AG20443 (cell line): ENCODE data around the gene ENTPD1.
"Not testable (repeated sequence)": the region's sequence is repeated elsewhere in the genome, so short reads cannot be mapped to it uniquely, and the experiment has no call there.

ENCODE experiments used
- DNase-seq: peaks from one replicate; pipeline ENCODE4 v3.0.0; 2012; ENCODE audit warnings: low spot score, mixed read lengths

ENTPD1 gene, protein sequence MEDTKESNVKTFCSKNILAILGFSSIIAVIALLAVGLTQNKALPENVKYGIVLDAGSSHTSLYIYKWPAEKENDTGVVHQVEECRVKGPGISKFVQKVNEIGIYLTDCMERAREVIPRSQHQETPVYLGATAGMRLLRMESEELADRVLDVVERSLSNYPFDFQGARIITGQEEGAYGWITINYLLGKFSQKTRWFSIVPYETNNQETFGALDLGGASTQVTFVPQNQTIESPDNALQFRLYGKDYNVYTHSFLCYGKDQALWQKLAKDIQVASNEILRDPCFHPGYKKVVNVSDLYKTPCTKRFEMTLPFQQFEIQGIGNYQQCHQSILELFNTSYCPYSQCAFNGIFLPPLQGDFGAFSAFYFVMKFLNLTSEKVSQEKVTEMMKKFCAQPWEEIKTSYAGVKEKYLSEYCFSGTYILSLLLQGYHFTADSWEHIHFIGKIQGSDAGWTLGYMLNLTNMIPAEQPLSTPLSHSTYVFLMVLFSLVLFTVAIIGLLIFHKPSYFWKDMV

DNA sequence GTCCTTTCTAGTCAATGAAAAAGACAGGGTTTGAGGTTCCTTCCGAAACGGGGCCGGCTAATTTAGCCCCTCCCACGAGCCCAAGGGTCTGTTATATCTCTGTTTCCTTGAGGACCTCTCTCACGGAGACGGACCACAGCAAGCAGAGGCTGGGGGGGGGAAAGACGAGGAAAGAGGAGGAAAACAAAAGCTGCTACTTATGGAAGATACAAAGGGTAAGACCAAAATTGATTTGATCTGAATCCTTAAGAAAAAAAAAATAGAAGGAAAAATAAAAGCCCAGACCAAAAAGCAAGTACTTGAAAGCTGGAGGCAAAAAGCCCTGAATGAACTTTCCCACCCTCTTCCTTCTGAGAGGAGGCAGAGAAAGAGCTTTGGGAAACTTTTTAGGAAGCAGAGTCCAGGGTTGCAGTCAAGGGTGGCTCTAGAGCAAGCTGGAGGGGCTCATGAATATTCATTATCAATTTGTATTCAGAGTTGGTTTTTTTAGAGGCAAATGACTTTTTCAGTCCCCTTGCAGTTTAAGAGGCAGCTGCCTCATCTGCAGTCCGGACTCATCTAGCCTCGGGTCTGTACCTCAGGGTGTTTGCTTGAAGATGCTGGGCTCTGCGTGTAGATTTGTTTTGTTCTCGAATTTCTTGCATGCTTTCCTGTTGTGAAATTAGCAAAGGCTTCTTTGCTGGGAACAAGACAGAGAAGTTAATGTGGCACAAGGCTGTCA is at the start of gene ENTPD1:
Gene ENTPD1, plus strand, starts transcription at position 123 of the 721 bp plus-strand sequence. Its CDS starts 77 bp downstream, at position 200.
- peak; percentile 16 for DNase-seq

DNA sequence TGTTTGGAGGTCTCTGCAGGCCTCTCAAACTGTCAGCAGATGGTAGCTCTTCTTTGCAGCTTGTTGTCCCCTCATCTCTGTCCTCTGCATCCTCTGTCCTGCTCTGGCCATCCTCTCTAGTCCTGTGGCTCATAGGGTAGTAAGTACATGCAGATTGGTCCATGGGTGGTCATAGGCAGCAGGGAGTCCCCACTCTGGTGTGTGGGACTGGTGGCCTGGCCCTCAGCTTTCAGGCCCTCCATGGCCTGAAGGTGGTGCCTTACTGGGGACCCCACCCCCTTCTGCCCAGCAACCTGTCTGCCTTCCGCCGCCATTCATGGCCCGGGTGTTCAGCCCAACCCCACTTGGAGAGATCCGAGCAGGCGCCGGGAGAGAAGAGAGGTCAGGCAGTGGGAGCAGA is 49.4 kb upstream of the ENTPD1 start:
- DNase-seq, result no peak

DNA sequence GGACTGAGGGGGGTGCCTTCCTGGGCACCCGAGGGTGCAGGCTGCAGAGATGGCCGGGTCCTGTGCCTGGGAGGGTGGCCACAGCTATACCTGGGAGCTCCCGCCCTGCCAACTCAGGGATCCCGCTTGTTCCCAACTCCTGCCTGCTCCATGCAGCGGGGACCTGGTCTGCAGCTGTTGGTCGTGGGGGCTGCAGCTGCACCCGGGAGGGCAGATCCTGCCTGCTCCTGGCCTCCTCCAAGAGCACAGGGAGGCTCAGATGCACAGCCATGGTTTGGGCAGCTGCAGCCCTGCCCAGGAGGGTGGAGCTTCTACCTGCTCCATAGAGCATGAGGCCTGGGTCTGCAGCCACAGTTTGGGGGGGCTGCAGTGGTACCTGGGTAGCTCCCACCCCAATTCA is 49.0 kb upstream of the ENTPD1 start:
- no peak for DNase-seq

DNA sequence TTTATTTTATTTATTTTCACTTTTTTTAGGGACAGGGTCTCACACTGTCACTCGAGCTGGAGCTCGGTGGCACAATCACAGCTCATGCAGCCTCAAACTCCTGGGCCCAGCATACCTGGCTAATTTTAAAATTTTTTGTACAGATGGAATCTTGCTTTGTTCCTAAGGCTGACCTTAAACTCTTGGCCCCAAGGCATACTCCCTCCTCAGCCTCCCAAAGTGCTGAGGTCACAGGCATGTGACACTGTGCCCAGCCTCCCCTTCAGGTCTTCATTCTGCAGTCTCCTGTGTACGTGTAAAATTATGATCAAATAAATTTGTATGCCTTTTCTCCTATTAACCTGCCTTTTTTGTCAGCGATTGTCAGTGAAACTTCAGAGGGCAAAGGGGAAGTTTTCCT is 44.5 kb upstream of the ENTPD1 start:
- no peak for DNase-seq

DNA sequence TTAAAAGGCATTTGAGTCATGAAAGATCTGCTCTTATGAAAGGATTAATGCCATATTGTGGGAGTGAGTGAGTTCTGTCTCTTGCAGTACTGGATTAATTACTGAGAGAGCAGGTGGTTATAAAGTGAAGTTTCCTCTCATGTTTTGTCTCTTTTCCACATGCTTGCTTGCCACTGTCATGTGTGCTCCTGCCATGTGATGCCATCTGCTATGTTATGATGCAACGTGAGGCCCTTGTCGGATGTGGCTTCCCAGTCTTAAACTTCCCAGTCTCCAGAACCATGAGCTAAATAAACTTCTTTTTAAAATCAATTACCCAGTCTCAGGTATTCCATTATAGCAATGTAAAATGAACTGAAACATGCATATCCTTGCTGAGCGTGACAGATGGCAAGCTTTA is 39.5 kb upstream of the ENTPD1 start:
- DNase-seq, result no peak

DNA sequence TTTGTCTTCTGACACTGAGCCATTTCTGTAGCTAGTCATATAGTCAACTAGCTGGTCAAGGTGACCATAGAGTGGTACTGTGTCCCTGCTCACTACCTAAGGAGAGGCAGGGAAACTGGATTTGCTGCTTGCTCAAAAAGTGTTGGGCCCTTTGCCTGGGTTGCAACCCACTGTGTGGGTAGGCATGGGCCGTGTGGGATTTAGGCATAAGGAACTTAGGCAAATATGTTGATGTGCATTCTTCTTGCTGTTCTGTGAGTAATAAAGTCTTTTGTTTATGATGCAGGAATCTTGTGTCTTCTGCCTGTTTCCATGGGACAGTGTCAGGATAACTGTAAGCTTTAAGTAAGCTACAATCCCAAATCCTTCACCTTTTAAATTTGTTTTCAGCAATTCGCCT is 39.1 kb upstream of the ENTPD1 start:
- no peak for DNase-seq

DNA sequence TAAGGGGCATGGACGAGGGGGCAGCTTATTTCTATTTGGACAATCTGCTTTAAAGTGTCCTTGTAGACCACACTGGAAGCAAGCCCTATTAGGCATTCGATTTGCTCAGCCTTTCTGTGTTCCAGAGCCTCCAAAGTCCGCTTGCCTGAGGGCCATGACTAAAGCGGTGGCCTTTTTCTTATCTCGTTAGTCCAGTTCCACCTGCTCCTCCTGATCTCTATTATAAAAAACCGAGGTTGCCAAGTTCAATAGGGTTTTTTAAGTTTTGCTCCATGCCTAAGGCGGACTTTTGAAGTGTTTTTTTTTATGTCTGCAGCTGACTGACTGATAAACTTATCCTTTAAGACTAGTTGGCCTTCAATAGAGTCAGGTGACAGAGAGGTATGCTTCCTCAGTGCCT is 35.2 kb upstream of the ENTPD1 start:
- not testable (repeated sequence) for DNase-seq

DNA sequence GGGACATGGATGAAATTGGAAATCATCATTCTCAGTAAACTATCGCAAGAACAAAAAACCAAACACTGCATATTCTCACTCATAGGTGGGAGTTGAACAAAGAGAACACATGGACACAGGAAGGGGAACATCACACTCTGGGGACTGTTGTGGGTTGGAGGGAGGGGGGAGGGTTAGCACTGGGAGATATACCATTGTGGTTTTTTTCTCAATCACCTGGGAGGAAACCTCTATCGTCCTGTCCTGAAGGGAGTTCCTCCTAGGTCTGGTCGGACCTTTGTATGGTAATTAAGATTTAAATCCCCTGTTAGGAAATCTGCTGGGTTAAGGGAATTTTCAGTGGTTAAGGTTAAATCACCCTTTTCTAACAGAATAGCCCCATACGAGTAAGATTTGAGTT is 33.5 kb upstream of the ENTPD1 start:
- DNase-seq, result not testable (repeated sequence)

DNA sequence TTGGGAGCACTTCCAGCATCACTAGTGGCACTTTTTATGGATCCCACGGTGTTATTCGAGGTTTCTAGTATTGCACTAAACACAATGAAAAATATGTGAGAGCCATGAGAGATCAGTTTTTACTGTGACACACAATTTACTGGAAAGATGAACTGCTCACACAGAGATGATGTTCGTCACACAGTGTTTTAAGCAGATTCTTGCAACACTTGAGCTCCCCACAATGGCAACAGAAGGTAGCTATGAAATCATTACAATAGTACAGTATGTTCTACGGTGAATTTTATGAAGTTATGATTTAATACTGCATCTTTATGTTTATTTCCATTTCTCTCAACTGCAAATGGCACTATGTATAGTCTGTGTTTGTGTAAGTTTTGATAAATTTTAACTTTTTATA is 27.4 kb upstream of the ENTPD1 start:
- DNase-seq, result no peak

DNA sequence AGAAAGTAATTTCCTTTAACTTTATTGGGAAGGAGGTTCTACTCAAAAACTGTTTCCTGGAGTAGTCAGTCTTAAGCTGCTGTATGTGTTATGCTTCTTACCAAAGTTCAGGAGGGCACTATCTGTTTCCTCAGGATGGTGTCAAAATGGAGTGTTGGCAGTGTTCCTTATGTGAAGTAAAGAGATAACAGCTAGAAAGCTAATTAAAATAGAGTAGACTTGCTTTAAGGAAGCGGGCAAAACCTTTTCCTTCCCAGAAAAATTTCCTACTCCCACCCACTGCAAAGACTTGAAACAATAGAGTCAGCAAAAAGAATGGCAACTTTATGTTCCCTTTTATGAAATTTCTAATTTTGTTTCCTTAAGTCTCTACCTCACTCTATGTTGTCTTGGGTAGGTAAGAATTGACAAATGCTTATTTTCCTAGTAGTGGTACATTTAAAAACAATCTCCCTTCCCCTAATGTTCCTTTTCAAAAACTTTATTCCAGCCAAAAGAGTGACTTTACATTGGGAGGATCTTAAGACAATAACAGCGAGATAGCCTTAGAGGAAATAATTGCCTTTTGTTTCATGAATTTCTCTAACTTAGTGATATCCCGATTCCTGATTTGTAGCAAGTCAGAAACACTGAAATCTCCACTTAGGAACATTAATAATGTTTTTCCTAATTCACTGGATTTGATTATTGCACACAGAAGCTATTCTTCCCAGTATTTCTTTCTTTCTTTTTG is 26.5 kb upstream of the ENTPD1 start:
- no peak for DNase-seq

DNA sequence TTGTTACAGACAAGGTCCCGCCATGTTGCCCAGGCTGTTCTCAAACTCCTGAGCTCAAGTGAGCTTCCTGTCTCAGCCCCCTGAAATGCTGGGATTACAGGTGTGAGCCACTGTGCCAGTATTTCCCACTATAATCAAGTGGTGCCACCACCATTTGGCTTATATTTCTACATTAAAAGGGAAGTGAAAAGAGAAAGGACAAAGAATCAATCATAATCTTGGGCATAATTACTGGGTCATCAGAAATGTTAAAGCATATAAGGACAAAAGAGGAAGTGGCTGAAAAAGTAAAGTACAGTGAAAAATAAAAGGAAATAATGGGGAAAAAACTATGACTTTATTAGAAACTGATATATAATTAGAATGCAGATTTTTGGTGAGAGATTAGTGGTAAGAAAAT is 25.7 kb upstream of the ENTPD1 start:
- DNase-seq, result no peak

DNA sequence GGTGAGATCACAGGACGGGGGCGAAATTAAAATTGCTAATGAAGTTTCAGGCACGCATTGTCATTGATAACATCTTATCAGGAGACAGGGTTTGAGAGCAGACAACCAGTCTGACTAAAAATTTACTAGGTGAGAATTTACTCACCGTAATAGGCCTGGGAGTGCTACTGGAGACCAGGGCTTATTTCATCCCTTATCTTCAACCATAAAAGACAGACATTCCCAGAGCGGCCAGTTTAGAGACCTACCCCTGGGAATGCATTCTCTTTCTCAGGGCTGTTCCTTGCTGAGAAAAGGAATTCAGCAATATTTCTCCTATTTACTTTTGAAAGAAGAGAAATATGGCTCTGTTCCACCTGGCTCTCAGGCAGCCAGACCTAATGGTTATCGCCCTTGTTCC is 23.1 kb upstream of the ENTPD1 start:
- not testable (repeated sequence) for DNase-seq

DNA sequence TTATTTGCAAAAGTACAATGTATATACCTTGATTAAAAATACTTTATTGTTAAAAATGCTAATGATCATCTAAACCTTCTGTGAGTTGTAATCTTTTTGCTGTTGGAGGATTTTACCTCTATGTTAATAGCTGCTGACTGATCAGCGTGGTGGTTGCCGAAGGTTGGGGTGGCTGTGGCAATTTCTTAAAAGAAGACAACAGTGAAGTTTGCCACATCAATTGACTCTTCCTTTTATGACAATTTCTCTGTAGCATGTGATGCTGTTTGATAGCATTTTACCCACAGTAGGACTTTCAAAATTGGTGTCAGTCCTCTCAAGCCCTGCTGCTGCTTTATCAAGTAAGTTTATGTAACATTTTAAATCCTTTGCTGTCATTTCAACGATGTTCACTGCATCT is 16.9 kb upstream of the ENTPD1 start:
- no peak for DNase-seq

DNA sequence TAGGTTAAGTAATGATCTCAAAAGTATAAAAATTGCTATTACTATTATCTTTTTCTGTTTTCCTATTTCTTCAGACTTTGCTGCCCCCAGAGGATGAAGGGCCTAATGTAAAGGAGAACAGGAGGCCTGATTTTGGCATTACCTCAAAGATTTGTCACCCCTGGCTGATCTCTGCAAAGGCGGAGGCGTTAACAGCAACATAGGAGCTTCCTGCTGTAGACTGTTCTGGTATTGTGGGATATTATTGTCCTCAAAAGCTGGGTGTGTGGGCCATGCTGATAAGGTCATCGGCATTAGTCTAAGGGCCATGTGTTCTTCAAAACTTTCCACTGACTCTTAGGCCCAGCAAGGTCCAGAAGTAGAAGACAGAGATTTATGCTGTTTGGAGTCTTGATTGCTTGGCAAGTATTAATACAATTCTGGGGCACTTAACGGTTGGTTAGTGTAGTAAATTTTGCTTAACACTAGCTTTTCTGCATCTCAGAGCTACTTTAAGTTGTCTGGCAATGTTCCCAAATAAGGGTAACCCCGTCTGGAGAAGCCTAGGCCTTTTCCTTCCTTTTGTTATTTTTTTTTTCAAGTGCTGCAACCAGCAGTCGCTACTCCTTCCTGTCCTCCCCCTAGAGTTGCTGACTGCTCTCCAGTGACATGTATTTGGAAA is 14.0 kb upstream of the ENTPD1 start:
- no peak for DNase-seq

DNA sequence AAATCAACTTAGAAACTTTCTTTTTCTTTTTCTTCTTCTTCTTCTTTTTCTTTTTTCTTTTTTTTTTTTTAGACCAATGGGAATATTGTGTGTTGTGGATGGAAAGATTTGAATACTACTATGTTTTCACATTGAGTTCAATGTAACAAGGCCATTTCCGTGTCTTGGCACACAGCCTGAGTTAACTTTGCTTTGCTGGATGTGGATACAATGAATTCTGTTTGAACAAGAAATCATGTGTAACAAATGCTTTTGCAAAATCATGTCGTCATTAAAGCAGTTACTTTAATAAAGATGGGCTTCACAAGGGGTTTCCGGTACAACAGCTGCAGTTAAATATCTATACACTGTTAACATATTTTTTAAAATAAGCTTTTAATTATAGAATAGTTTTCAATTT is 13.5 kb upstream of the ENTPD1 start:
- no peak for DNase-seq

DNA sequence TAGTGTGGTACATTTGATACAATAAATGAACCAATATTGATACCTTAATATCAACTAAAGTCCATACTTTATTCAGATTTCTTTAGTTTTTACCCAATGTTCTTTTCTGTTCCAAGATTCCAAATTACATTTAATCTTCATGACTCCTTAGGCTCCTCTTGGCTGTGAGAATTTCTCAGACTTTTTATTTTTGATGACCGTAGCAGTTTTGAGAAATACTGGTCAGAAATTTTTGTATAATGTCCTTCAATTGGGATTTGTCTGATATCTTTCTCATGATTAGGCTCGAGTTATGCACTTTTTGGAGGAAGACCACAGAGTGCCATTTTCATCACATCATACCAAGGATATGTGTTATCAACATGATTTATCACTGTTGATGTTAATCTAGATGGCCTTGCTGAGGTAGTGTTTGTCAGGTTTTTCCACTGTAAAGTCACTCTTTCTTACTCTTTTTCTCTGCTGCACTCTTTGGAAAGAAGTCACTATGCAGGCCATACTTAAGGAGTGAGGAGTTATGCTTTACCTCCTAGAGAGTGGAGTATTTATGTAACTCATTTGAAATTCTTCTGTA is 12.9 kb upstream of the ENTPD1 start:
- no peak for DNase-seq

DNA sequence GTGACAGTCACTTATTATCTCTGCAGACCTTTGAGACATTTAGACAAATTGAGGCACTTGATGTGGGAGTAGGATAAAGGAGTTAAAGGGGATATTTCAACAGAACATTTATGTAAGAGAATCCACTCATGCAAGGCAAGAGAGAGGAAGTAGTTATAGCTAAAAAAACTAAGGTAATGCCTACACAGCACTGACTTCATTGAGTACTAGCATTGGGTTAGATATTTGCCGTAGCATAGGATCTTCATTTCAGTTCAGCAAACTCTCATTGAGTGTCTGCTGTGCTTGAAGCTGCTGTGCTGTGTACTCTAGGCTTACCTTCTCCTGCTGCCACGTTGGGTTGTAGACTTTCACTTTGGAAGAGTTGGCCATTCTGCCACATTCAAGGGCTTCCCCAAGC is 10.5 kb upstream of the ENTPD1 start:
- DNase-seq, result no peak

DNA sequence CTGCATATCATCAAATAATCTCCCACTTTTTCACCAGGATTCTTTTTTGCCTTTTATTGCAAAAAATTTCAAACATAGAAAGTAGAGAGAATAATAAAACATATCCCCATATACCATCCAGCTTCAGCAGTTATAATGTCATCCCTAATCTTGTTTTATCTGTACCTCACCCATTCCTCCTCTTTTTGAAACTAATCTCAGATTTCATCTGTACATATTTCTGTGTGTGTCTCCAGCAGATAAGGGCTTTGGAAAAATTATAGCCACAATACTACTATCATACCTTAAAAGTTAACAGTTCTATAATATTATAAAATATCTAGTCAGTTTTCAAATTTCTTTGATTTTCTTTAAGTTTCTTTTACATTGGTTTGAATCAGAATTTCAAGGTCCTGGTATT is 7.6 kb upstream of the ENTPD1 start:
- no peak for DNase-seq

DNA sequence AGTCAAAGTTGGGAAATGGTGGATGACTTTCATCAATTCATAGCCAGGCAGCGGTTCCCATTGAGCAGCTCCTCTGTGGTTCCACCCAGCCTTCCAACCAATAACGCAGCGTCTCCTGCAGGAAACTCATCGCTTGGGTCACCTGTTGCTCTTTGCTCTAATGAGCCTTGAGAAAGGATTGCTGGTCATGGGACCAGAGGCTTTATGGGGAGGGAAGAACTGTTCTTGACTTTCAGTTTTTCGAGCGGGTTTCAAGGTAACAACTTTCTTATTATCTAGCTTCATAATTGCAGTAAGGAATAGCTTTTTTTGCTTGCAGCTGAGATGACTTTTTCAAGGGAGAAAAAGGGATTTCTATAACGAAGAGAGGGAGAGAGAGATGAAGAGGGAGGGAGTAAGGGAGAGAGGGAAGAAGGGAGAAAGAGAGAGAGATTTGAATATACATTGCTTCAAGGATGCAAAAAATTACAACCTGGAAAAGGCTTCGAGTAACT is 405 bp upstream of the ENTPD1 start:
- no peak for DNase-seq

DNA sequence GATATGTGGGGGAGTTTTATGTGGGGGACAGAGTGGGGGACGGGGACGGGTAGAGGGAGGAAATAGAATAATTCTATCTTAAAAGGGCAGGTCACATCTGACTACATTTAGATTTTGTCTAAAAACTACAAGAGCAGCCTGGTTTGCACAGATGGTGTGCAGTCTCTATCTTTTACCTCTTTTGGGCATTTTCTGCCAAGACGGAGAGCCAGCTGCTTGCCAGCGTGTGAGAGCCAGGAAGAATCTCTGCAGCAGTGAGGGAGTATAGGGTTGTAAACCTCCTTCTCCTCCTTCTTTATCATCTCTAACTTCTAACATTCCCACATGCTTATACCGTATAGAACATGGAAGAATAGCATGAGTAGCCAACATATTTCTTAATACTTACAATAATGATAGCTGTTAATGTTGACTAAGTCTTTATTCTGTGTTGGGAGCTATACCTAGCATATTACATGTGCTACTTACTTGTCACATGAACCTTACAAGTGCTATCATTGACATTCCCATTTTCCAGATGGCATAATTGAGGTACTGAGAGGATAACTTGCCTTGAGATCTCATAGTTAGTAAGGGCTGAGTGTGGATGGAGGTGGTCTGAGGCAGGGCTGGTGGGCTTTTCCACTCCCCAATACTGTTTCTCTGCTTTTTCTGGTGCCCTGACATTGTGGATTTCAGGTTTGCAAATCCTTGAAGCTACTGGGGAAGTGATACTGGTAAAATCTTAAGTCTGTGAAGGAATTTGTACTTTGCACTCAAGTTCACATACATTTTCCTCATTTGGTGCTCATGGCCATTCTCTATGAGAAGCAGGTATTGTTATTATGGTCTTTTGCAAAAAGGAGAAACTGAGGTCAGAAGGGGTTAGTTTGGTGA is 1.1 kb downstream of the ENTPD1 start:
- no peak for DNase-seq
